HG03575 (cell line): ENCODE data around the gene MSLN.
"Not testable (repeated sequence)": the region's sequence is repeated elsewhere in the genome, so short reads cannot be mapped to it uniquely, and the experiment has no call there.

ENCODE experiments used
- ATAC-seq: cut with Tn5 transposase; IDR thresholded peaks from one replicate; pipeline ENCODE4 v1.9.1; 2021; ENCODE audit not compliant: unreplicated experiment, insufficient number of reproducible peaks, low FRiP score; ENCODE audit errors: extremely low read depth

The MSLN gene

DNA sequence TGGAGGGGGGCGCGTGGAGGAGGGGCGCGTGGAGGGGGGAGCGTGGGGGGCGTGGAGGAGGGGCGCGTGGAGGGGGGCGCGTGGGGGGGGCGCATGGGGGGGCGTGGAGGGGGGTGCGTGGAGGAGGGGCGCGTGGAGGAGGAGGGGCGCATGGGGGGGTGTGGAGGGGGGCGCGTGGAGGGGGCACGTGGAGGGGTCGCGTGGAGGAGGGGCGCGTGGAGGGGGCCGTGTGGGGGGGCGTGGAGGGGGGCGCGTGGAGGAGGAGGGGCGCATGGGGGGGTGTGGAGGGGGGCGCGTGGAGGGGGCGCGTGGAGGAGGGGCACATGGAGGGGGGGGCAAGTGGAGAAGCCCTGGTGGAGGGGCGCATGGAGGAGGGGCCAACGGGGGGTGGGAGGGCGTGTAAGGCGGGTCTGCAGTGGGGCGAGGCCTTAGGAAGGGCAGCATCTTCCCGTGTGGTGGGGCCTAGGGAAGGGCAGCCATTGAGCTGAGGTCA is 7.3 kb downstream of the MSLN start:
- ATAC-seq, result no peak

- ATAC-seq, result no peak
Observed at GRCh38 chr16:768428-768827, 7.9 kb downstream of the MSLN start.

- ATAC-seq, result no peak
Observed at GRCh38 chr16:769184-769784, 8.8 kb downstream of the MSLN start.

GRCh38 chr16:769934-770333 is 9.4 kb downstream of the MSLN start:
- ATAC-seq, result no peak

DNA sequence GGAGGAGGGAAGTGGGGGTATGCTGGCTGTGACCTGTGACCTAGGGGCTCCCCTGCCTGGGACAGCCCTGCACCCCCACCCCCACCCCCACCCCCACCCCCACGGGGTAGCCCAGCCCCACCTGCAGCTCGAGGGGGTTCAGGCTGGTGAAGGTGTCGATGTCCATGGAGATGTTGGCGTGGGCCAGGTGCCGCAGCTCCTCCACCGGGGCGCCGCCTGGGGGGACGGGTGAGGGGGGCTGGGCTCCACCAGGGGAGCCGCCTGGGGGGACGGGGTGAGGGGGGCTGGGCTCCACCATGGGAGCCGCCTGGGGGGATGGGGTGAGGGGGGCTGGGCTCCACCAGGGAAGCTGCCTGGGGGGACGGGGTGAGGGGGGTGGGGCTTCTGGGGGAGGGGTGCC is 9.9 kb downstream of the MSLN start:
- ATAC-seq, result no peak

- no peak for ATAC-seq
Observed at GRCh38 chr16:772959-773358, 12.4 kb downstream of the MSLN start.

- no peak for ATAC-seq
Observed at GRCh38 chr16:774086-775001, 13.8 kb downstream of the MSLN start.

DNA sequence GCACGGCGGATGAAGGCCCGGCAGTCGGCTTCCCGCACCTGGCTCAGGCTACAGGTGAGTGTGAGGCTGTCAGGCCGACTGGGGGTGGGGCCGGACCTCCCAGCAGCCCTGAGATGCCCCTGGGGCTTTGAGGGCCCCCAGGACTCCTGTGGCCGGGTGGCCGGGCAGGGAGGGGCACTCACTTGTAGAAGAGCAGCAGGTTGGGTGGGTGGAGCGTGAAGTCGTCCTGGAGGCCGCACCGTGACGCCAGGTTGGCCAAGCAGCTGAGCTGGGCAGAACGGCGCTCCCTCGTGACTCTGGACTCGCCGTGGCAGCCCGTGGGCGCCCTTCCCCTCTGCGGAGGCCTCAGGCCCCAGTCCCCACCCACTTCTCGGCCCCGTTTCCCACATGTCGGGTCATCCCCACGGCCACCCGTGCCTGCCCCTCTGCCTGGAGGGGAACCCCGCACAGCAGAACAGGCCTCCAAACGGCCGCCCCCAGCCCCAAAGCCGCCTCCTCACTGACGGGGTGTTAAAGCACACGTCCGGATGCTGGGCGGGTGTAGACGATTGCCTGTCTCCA is 14.8 kb downstream of the MSLN start:
- no peak for ATAC-seq

GRCh38 chr16:776298-776697 is 15.8 kb downstream of the MSLN start:
- ATAC-seq, result not testable (repeated sequence)

DNA sequence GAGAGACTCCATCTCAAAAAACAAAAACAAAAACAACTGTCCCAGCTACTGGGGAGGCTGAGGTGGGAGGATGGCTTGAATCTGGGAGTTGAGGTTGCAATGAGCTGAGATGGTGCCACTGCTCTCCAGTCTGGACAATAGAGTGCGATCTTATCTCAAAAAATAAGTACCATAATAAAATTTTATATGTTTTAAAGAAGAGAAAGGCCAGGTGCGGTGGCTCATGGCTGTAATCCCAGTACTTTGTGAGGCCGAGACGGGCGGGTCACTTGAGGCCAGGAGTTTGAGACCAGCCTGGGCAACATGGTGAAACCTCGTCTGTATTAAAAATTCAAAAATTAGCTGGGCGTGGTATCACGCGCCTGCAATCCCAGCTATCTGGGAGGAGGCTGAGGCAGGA is 16.3 kb downstream of the MSLN start:
- ATAC-seq, result no peak

GRCh38 chr16:777826-778225 is 17.3 kb downstream of the MSLN start:
- no peak for ATAC-seq

GRCh38 chr16:778447-778846 is 17.9 kb downstream of the MSLN start:
- no peak for ATAC-seq

- no peak for ATAC-seq
Observed at GRCh38 chr16:778909-779527, 18.5 kb downstream of the MSLN start.

DNA sequence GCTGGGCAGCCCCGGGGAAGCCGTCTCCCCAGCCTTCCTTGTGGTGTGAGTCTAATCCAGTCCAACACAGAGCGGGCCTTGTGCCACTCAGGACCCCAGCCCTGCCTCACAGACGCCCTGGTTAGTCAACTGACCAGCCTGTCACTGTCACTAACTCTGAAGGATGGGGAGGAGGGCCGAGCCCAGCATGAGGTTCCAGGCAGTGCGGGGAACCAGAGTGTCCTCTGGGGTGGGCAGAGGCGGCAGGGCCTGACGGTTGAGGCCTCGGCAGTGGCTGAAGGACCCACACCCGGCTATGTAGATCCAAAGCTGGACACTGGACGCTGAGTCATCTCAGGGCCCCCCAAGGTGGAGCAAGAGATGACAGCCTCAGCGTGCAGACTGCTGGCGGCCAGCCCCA is 19.0 kb downstream of the MSLN start:
- ATAC-seq, result no peak

- ATAC-seq, result no peak
Observed at GRCh38 chr16:780296-780695, 19.8 kb downstream of the MSLN start.

DNA sequence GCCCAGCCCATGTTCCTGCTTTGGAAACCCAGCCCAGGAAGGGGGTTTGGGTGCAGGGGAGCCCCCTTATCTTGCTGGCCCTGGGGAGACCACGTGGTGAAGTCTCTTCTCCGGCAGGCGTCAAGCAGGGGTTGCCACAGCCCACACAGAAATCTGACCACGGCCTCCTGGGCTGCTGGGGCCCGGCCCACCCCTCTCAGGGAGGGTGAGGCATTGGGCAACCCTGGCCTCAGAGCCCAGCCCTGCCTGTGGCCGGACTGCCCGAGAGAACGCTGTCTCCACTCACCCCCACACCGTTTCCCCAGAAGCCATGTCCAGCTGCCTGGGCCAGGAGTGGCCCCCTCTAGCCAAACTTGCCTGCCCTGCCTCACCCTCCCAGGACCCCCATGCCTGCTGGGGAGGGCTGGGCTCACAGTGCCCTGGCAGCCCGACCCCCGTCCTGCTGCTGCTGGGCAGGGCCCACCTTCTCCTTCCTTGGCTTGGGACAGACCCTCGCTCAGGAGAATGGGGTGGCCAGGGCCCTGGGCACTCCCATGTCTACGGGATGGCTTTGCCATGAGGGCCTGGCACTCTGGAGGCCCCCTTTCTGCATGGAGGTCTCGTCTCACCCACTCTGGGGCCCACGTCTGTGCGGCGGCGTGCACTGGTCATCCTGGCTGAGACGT is 20.9 kb downstream of the MSLN start:
- ATAC-seq, result no peak

GRCh38 chr16:782258-782657 is 21.7 kb downstream of the MSLN start:
- no peak for ATAC-seq

GRCh38 chr16:782766-783403 is 22.4 kb downstream of the MSLN start:
- no peak for ATAC-seq
